ENCODE data around the gene SLC6A17.

The SLC6A17 gene

GRCh38 chr1:110176299-110176956, 26.1 kb downstream of the SLC6A17 start:
- DNase-seq = no peak

GRCh38 chr1:110177775-110178174, 27.5 kb downstream of the SLC6A17 start:
- no peak for DNase-seq

- no peak for DNase-seq
Observed at GRCh38 chr1:110183642-110184167, 33.4 kb downstream of the SLC6A17 start.

- DNase-seq = no peak
Observed at GRCh38 chr1:110184446-110184845, 34.2 kb downstream of the SLC6A17 start.

- DNase-seq = no peak
Observed at GRCh38 chr1:110185181-110185580, 34.9 kb downstream of the SLC6A17 start.

- no peak for DNase-seq
Observed at GRCh38 chr1:110186558-110186957, 36.3 kb downstream of the SLC6A17 start.

- no peak for DNase-seq
Observed at GRCh38 chr1:110187139-110187890, 37.0 kb downstream of the SLC6A17 start.

- DNase-seq = no peak
Observed at GRCh38 chr1:110188035-110188618, 37.8 kb downstream of the SLC6A17 start.

- DNase-seq = no peak
Observed at GRCh38 chr1:110189181-110189580, 38.9 kb downstream of the SLC6A17 start.

GRCh38 chr1:110190282-110190929, 40.1 kb downstream of the SLC6A17 start:
- DNase-seq = no peak

- no peak for DNase-seq
Observed at GRCh38 chr1:110192541-110192940, 42.2 kb downstream of the SLC6A17 start.

GRCh38 chr1:110195196-110195595, 44.9 kb downstream of the SLC6A17 start:
- no peak for DNase-seq

- DNase-seq = peak; percentile 73
Observed at GRCh38 chr1:110196917-110197765, 46.8 kb downstream of the SLC6A17 start.

- DNase-seq = no peak
Observed at GRCh38 chr1:110197905-110198629, 47.8 kb downstream of the SLC6A17 start.

- DNase-seq = no peak
Observed at GRCh38 chr1:110198746-110199145, 48.5 kb downstream of the SLC6A17 start.

- no peak for DNase-seq
Observed at GRCh38 chr1:110200190-110200589, 49.9 kb downstream of the SLC6A17 start.

GRCh38 chr1:110200666-110201065, 50.4 kb downstream of the SLC6A17 start:
- no peak for DNase-seq

- no peak for DNase-seq
Observed at GRCh38 chr1:110201157-110201825, 51.0 kb downstream of the SLC6A17 start.

GRCh38 chr1:110203021-110203661, 52.8 kb downstream of the SLC6A17 start:
- peak; percentile 85 for DNase-seq

GRCh38 chr1:110205156-110205555, 54.9 kb downstream of the SLC6A17 start:
- DNase-seq = no peak
